Body of pancreas (tissue), 4 donors: Measurements from ENCODE around the gene TTLL5. TPM values are rescaled to one million over a fixed set of nuclear protein-coding genes. Genes with fewer than 3 reads are reported as not detected.

Experiments
- ATAC-seq: fragments of 150-250 bp; one replicate; pipeline ENCODE4 v1.9.1; 2016
- DNase-seq, 4 donors: peaks; one replicate each; pipeline ENCODE4 v3.0.0-alpha.2; 2019
- H3K27ac ChIP-seq, 4 donors: fragments of 200-600 bp; sonication (generic); 1 replicate in 3 of 4; 2 replicates in 1 of 4; pipeline versions ENCODE4 v1.5.1 to v1.6.1; 2016 to 2019; ENCODE audit warnings: mild to moderate bottlenecking in 1 of 4, mixed read lengths in 1 of 4, moderate library complexity in 1 of 4
- H3K27me3 ChIP-seq, 2 donors: fragments of 200-600 bp; sonication (generic); one replicate each; pipeline ENCODE4 v1.6.0; 2016; ENCODE audit warnings: mild to moderate bottlenecking in 1 of 2
- H3K36me3 ChIP-seq, 2 donors: fragments of 200-600 bp; sonication (generic); replicated peaks in 1 of 2; 2 replicates each; pipeline ENCODE4 v1.5.1; 2016; ENCODE audit warnings: low read depth in 2 of 2; ENCODE audit not compliant: insufficient read depth in 1 of 2
- H3K4me1 ChIP-seq: fragments of 200-600 bp; sonication (generic); one replicate; pipeline ENCODE4 v1.6.0; 2016
- H3K4me3 ChIP-seq, 2 donors: fragments of 200-600 bp; sonication (generic); 1 replicate in 1 of 2; 2 replicates in 1 of 2; pipeline ENCODE4 v1.5.1; 2016 to 2019
- H3K9me3 ChIP-seq, 3 donors: fragments of 200-600 bp; sonication (generic); 1 replicate in 2 of 3; 2 replicates in 1 of 3; pipeline ENCODE4 v1.5.1; 2016
- CTCF ChIP-seq, 7 experiments: fragments of 450-650 bp in 4 of 7; fragments of 200-600 bp in 3 of 7; sonication (generic) in 3 of 7; IDR thresholded peaks; one replicate each; pipeline ENCODE4 v1.5.1; 2016 to 2019; ENCODE audit warnings: antibody characterized with exemption in 7 of 7
- POLR2A ChIP-seq, 3 donors: fragments of 450-650 bp; IDR thresholded peaks; one replicate each; pipeline ENCODE4 v1.6.1; 2016; ENCODE audit warnings: antibody characterized with exemption in 3 of 3, mild to moderate bottlenecking in 2 of 3
- WGBS, 2 donors: methylation state at CpG; one replicate each; pipeline ENCODE4 v1.1.5; 2017; 5-methylcytosine and 5-hydroxymethylcytosine counted together
- intact Hi-C: fragments of 100-400 bp; cut with DNase I; formaldehyde crosslinking; loops from one replicate; pipeline ENCODE4 v1.15.1; 2023
- total RNA-seq, 2 donors: library from RNA; depleted of rRNA; stranded (reverse); fragments of >200 nt; gene quantifications; one replicate each; pipeline ENCODE4 v1.1.0, GENCODE V29; 2016

TTLL5 gene
- total RNA-seq, 2 donors from 2014 or later: 21.0 to 21.8 TPM

DNA sequence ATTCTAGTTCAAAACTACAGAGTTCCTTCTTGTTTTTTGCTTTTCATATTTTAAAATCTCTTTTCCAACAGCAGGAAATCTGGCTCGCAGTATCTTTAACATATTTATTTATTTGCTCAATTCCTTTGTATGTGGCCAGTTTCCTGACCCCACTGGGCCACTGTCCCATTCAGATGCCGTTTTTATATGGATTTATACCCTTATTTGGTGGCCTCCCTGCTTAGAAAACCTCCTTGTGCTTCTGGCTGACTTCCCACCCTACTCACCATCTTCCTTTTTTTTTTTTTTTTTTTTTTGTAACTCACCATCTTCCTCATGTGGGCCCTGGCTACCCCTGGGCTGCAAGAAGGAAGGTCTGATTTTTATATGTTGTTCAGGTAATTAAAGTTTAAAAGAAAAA, 53.9 kb downstream of the TTLL5 start:
- peaks cover 69% of the 10 kb centered on the region for H3K4me1 ChIP-seq
- no peaks in the 10 kb centered on the region for H3K9me3 ChIP-seq
- 68 to 72% methylated on average over 2 of the region's 2 CpGs for whole genome bisulfite sequencing, 2 donors
- no peak for ATAC-seq
- intact Hi-C loops: no loop called here
- no peaks in the 10 kb centered on the region for H3K36me3 ChIP-seq
- no peaks in the 10 kb centered on the region for H3K27me3 ChIP-seq
- DNase-seq: no peak
- no peak for TF ChIP-seq POLR2A (IDR thresholded peaks at IDR 0.05)
- no peak for TF ChIP-seq CTCF (IDR thresholded peaks at IDR 0.05)
- no peak overlapping the region for H3K27ac ChIP-seq
- H3K4me3 ChIP-seq: no peak overlapping the region

GRCh38 chr14:75715926-75716780, 55.1 kb downstream of the TTLL5 start:
- TF ChIP-seq CTCF (IDR thresholded peaks at IDR 0.05): no peak
- no peak for TF ChIP-seq POLR2A (IDR thresholded peaks at IDR 0.05)
- Histone ChIP-seq H3K9me3 (no peaks in the 10 kb centered on the region), H3K4me1 (peaks cover 80% of the 10 kb centered on the region), H3K27ac (no peak overlapping the region), H3K27me3 (no peaks in the 10 kb centered on the region), H3K4me3 (no peak overlapping the region), H3K36me3 (no peaks in the 10 kb centered on the region)
- ATAC-seq (no peak), DNase-seq (no peak)
- intact Hi-C loops: no loop called here
- 64 to 77% methylated on average over 2 of the region's 2 CpGs for WGBS, 2 donors

DNA sequence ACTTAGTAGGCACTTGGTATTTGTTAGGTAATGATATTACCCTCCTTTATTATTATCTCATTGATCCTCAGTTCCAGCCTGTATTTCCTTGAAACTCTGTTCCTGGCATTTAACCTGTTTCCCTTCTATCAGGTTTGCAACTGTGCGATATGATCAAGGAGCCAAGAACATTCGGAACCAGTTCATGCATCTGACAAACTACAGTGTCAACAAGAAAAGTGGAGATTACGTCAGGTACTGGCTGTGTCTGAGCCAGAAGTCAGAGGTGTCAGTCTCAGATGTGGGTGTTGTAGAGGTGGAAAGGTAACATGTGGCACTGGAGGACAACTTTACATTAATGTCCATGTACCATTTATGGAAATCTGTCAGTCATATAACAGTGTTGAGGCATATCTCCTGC, 56.7 kb downstream of the TTLL5 start:
- peak; percentile 71 to 91 (median 80) for DNase-seq

GRCh38 chr14:75718199-75718598, 57.2 kb downstream of the TTLL5 start:
- H3K9me3 ChIP-seq: no peaks in the 10 kb centered on the region
- TF ChIP-seq CTCF (IDR thresholded peaks at IDR 0.05) (no peak), POLR2A (IDR thresholded peaks at IDR 0.05) (peak in 1 of 3 donors; percentile 1)
- no peaks in the 10 kb centered on the region for H3K27me3 ChIP-seq
- H3K4me3 ChIP-seq: no peak overlapping the region
- WGBS, 2 donors: 41 to 45% methylated on average over 3 of the region's 3 CpGs
- intact Hi-C loops: no loop called here
- no peaks in the 10 kb centered on the region for H3K36me3 ChIP-seq
- H3K4me1 ChIP-seq: peaks cover 61% of the 10 kb centered on the region
- H3K27ac ChIP-seq: peak overlapping the region; percentile 41 to 88 (median 85)
- DNase-seq (no peak), ATAC-seq (peak; percentile 36)

More for the DNA sequence above, 56.7 kb downstream of the TTLL5 start:
- intact Hi-C loops: no loop called here
- H3K36me3 ChIP-seq: no peaks in the 10 kb centered on the region
- peak overlapping the region; percentile 41 to 88 (median 85) for H3K27ac ChIP-seq
- peak; percentile 99 for ATAC-seq
- no peaks in the 10 kb centered on the region for H3K27me3 ChIP-seq
- 24 to 25% methylated on average over 3 of the region's 3 CpGs for WGBS, 2 donors
- H3K9me3 ChIP-seq: no peaks in the 10 kb centered on the region
- TF ChIP-seq CTCF (IDR thresholded peaks at IDR 0.05) (no peak), POLR2A (IDR thresholded peaks at IDR 0.05) (peak in 2 of 3 donors; percentile 10 to 26)
- no peak overlapping the region for H3K4me3 ChIP-seq
- peaks cover 66% of the 10 kb centered on the region for H3K4me1 ChIP-seq
